HG03025 (cell line): ENCODE measurements around the gene ZMIZ1.

Experiments used
- ATAC-seq: cut with Tn5 transposase; IDR thresholded peaks from one replicate; pipeline ENCODE4 v1.9.1; 2021; ENCODE audit warnings: mild to moderate bottlenecking, moderate library complexity; ENCODE audit not compliant: unreplicated experiment, low FRiP score

ZMIZ1 gene, protein sequence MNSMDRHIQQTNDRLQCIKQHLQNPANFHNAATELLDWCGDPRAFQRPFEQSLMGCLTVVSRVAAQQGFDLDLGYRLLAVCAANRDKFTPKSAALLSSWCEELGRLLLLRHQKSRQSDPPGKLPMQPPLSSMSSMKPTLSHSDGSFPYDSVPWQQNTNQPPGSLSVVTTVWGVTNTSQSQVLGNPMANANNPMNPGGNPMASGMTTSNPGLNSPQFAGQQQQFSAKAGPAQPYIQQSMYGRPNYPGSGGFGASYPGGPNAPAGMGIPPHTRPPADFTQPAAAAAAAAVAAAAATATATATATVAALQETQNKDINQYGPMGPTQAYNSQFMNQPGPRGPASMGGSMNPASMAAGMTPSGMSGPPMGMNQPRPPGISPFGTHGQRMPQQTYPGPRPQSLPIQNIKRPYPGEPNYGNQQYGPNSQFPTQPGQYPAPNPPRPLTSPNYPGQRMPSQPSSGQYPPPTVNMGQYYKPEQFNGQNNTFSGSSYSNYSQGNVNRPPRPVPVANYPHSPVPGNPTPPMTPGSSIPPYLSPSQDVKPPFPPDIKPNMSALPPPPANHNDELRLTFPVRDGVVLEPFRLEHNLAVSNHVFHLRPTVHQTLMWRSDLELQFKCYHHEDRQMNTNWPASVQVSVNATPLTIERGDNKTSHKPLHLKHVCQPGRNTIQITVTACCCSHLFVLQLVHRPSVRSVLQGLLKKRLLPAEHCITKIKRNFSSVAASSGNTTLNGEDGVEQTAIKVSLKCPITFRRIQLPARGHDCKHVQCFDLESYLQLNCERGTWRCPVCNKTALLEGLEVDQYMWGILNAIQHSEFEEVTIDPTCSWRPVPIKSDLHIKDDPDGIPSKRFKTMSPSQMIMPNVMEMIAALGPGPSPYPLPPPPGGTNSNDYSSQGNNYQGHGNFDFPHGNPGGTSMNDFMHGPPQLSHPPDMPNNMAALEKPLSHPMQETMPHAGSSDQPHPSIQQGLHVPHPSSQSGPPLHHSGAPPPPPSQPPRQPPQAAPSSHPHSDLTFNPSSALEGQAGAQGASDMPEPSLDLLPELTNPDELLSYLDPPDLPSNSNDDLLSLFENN

GRCh38 chr10:79068562-79069324 is at the start of gene ZMIZ1:
Gene ZMIZ1, plus strand, starts transcription at chr10:79068966. Its CDS starts 132,667 bp downstream, at chr10:79201633.
- peak; percentile 54 for ATAC-seq

DNA sequence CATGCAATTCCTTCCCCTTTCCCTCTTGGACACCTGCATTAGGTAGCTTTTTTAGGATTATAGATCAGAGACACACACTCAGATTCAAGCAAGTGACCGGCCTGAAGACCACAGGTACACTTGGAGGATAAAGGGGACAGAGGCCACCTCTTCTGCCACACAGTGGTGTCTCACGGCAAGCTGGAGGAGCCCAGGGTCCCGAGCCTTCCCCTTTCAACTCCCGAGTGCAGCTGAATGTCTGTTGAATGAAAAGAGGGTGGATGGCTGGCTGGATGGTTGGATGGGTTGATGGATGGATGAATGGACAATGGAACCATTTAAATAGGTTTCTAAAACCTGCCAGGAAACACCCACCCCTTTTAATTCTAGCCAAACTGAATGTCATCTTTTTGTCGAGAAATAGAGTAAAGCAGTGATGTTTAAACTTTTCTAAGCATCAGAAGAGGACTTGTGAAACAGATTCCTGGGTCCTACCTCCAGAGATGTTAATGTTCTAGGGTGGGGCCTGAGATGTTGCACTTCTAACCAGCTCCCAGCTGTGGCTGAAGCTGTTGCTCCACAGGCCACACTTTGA is 49.2 kb upstream of the ZMIZ1 start:
- no peak for ATAC-seq

DNA sequence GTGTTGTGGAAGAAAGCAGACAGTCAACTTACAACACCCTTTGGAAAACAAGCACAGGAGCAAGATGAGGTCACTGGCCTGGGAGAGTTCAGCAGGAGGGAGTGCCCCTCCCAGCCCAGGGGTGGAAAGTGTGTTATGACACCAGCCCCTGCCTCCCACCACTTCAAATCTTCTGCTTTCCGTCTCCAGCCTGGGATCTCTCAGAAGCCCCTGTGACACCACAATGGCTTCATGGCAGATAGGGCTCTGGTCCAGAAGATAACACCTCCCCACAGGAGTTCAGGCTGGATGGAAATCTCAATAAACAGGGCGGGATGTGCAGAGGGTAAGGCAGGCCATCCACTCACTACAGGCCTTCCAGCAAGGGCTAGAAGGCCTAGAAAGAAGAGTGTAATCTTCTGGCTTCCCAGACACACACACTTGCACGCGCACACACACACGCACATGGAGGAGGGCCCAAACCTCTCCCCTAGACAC is 48.7 kb upstream of the ZMIZ1 start:
- ATAC-seq = no peak

GRCh38 chr10:79020605-79021004 is 48.2 kb upstream of the ZMIZ1 start:
- ATAC-seq = no peak

DNA sequence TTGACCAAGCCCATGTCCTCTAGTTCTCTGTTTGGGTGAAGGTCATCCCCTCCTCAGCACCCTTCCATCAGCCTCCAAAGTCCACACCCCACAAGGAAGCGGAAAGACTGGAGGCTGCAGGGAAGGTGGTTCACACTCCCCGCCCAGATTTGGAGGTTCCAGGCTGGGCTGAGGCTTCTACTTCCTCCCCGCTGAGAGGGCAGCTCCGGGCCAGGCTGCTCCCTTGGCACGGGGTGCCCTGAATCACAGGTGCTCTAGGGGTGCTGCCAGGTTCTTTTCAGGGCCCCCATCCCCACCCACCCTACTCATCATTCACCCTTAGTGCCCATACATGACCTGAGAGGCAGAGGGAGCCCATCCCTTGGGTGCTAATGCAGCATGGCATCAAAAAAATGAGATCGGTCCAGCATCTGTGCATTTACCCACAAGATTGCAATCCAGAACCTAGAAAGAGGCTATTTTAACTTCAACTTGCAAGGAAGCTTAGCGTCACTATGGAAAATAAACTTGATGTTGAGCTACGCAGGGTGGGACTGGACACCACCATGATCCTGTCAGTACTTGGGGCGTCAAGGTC is 47.3 kb upstream of the ZMIZ1 start:
- no peak for ATAC-seq

GRCh38 chr10:79021948-79022499 is 46.7 kb upstream of the ZMIZ1 start:
- no peak for ATAC-seq

GRCh38 chr10:79022565-79023230 is 46.1 kb upstream of the ZMIZ1 start:
- no peak for ATAC-seq

DNA sequence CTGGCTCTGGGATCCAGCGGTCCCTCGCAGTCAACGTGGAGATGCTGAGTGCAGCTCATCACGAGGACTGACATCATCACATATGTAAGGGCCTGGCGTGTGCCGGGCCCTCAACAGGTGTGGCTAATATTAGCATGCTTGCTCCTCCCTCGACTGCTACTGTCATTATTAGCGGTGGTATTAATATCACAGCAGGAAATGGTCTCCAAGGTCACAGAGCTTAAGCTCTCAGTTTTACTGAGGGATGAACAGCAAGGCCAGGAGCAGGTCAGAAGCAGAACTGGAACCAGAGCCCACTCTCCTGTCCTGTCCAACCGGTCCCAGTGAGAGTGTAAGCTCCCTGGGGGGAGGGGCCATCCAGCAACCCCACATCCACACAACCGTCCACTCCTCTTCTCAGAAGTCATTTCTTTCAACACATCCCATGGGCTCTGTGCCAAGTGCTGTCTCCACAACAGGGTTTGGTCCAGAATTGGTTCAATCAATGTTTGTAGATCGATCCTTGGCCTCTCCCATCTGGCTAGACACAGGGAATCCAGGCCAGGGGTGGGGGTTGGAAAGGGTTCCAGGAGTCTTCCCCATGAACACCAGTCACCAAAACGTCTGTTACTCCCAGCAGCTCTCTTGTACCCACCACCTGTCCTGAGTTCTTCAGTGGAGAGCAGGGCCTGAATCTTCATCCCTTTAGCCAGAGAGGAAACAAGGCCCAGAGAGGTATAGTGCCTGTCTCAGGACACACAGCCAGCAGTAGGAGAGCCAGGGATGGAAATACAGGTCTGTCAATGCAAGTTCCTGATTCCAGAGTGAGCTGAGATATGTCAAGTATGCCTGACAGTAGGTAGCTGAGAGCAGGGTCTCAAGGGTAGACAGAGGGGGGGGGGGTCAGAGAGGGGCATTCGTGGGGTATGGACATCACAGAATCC is 45.3 kb upstream of the ZMIZ1 start:
- ATAC-seq = peak; percentile 48

DNA sequence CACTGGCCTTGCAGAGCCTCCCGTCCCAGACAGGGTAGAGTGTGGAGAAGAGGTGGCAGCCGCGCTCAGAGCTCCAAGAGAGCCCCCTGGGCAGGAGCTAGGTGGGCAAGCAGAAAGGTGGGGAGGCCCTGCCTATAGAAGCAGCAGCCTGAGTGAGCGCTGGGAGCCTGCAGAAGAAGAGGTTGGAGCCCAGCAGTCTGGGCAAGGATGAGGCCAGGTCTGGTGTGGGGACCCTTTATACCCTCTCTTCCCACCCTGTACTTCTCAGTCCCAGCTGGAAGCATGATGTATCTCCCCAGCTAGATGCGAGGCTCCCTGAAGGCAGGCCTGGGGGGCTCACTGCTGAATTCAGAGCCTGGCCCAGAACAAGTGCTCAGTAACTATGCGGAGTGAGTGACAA is 44.5 kb upstream of the ZMIZ1 start:
- ATAC-seq = no peak

DNA sequence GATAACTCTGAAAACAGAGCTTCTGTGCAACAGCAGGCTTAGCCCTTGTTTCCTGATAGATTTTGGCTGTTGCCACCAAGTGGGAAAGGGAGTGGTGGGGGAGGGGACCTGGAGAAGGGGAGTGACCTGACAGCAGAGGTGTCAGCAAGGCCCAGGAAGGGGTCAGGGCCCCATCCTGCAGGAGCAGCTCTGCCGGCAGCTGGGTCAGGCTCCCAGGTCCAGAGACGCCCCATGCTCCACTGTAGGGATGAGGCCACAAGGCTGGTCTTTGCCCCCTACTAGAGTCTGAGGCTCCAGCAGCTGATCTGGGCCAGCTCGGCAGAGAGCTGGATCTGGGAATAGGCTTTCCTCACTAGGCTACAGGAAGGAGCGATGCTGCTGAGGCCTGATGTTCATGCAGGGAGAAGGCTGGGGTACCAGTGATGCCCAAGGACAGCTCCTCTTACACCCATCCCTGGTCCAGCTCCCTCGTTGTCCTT is 44.0 kb upstream of the ZMIZ1 start:
- ATAC-seq = no peak

GRCh38 chr10:79025199-79025832 is 43.5 kb upstream of the ZMIZ1 start:
- ATAC-seq = no peak

DNA sequence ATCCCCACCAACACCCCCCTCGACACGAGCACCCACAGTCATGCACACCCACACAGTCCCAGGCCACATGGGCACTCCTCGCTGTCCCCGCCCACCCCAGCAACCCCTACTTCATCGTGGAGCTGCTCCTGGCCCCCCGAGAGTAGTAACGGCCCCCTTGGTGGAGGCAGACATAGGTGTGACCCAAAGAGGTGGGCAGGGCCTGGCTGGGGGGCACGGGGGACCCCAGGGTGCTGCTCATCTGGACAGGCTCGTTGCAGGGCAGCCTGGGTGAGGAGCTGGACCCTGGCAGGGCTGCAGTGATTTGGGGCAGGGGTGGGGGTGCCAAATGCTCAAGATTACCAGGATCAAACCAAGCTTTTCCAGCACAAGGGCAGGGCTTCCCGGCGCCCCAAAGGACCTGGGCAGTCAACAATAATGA is 42.4 kb upstream of the ZMIZ1 start:
- ATAC-seq = no peak

- no peak for ATAC-seq
Measured at GRCh38 chr10:79026806-79027146, 42.0 kb upstream of the ZMIZ1 start.

GRCh38 chr10:79027147-79028055 is 41.4 kb upstream of the ZMIZ1 start:
- no peak for ATAC-seq

DNA sequence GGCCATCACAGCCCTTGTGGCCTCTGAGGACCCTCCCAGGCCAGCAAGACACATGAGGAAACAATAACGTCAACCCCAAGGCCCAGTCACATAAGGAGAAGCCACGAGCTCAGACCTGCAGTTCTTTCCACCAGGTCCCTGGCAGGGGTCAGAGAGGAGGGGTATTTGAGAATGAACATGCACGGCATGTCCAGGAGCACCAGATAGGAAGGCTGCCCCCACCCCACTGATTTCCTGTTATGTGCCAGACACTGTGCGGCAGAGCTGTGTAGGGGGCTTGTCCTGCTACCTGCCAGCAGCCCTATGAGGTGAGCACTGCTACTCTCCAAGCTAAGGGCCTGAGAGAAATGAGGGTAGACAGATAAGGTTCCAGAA is 40.7 kb upstream of the ZMIZ1 start:
- ATAC-seq = no peak

GRCh38 chr10:79028451-79029010 is 40.2 kb upstream of the ZMIZ1 start:
- ATAC-seq = no peak
